ENCODE results near the gene MACIR.

The MACIR gene

DNA sequence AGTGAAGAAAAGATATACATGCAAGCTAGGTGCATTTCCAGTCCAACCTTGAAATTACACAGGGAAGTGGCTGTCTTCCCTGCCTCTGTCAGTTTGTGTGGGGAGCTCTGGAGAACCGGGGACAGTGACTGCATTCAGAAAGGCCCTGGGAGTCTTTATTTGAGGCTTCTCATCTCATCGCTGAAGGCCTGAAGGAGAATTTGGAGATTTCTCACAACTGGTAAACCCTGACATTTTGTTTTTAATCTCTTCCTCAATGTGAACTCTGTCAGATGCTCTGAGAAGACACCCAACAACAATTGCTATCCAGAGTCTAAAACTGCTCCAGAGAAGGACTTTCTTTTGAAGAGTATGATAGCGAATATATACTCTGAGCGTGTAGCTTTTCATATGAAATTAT is 33.0 kb downstream of the MACIR start:
- no peak for DNase-seq (ENCODE audit: low read depth in 3 of 3)

DNA sequence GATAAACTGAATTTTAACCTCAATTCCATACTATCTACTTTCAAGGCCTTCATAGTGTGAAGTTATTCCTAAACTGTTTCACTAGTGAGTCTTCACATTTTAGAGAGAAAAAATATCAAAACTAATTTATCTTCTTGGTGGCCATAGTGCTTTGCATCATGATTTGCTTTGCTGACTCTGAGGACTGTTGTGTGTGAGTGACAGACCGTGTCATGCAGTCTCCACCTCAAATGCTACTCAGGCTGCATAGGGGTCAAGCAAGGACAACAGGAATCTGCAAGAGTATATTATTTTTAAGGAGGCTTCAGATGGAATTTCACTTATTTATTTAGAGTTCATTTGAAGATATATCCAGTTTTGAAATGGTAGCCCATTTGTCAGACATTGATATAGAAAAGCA is 34.5 kb downstream of the MACIR start:
- no peak for DNase-seq (ENCODE audit: low read depth in 3 of 3)

DNA sequence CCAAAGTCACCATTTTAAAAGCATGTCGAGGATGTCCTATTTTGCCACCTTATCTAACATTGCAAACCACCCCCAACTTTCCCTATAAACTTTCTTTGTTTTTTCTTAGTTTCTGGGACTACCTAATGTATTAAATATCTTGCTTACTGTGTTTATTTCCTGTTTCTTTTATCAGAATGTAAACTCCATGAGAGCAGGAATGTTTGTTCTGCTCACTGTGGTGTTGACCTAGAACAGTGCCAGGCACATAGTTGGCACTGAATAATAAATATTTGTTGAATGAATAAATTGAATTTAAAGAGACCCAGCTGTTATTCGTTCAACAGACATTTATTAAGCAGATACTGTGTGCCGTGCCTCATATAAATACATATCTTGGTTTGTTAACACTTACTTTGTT is 35.2 kb downstream of the MACIR start:
- no peak for DNase-seq (ENCODE audit: low read depth in 3 of 3)

DNA sequence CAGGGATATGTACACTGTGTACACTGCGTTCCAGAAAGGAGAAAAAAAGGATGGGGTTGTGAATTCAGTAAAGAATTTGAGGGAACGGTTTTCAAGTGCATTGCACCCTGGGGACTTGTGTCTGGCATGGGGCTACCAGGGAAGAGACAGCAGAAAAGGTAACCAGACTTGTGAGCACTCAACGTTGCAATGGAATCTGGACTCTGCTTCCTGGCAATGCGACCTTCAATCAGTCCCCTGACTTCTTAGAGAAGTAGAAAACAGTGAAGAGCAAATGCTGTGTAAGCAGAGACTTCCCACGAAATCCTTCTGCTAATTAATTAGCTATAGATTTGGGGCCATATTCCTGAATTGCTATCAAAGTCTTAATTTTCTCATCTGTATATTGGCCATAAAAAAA is 36.3 kb downstream of the MACIR start:
- DNase-seq (ENCODE audit: low read depth in 3 of 3), result no peak

DNA sequence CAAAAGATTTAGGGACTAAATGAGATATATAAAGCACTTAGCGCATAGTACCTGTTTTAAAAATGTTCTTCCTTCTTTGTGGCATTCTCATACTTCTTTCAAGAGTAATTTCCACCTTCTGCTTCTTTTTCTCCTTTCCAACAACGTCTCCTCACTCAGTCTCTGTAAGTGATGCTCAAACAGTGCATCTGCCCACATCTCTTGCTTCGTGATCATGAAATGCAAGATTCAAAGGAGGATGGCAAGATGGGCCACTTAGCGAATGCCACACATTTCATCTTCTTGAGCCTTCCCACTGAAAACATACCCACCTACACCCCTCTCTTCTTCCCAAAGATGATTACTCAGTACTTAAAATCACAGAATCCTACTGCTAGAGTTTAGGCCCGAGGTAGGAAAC is 36.9 kb downstream of the MACIR start:
- DNase-seq (ENCODE audit: low read depth in 3 of 3), result no peak

DNA sequence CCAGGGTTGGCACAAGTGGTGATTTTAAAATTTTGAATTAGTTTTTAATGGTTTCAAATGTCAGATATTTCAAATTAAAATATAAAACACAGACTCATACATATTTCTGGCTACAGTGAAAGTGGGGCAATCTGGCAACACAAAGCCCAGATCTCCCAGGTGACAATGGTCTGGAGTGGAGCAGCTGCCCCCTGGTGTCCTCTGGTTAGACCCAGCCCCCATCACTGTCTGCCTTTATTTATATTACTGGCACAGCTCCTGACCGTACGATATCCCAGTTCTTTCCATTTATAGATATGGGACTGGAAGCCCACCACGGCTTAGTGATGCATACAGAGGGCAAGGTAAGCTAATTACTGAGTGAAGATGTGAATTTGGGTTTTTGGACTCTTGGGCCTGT is 37.3 kb downstream of the MACIR start:
- DNase-seq (ENCODE audit: low read depth in 3 of 3), result no peak

DNA sequence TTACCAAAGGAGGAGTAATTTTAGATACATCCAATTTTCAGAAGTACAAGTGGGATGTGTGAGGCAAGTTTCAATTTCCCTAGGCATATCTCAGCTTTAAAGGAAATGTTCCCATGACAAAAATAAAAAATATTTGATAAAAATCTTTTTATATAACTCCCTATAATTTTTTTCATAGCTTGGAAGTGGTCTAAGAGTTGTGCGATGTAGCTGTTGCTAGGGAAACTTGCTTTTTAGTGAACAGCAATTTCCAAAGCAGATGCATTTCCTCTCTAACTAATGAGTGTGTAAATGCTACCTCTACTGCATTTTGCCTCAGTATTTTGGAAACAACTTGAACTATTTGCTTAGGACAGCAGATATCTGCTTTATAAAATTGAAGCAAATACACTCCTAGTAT is 39.6 kb downstream of the MACIR start:
- no peak for DNase-seq (ENCODE audit: low read depth in 3 of 3)

DNA sequence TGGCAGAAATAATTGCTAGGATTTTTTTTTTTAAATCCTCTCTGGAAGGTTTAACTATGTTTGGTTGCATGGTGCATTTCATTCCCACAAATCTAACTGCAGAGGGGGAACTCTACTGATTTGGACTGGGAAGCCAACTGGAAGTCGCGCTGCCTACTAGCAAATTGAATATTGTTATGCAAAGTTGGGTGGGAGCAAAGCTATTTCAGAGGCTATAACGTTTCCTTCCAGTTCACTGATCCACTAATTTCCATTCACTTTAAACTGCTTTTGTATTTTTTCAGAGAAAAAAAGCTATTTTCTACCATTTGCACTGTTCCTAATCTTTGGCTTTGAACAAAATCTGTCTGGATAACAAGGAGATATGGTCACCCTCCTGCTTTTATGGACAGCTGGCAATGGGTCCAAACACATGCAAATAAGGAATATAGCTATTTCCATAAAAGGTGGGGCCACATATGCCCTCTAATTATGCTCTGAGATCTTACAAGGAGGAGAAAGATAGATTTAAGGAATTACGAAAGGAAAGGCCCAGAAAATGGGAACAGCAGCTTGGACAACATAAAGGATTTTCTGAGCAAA is 40.1 kb downstream of the MACIR start:
- no peak for DNase-seq (ENCODE audit: low read depth in 3 of 3)

DNA sequence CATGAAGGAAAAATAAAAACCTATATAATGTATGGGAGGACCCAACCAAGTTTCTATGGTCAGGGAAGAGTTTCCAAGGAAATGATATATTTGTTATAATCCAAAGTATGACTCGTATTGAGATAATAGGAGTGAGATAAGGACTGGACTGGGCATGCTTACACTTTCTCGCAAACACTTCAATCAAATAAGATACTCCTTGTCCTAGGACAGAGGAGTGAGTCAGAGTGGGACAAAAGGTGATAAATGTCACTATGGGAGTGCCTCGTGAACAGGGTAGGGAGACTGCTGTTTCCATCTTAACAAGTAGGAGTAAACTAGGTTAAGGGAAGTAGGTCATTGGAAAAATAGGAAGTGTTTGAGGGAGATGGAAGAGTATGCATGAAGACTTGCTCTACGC is 47.2 kb downstream of the MACIR start:
- no peak for DNase-seq (ENCODE audit: low read depth in 3 of 3)

DNA sequence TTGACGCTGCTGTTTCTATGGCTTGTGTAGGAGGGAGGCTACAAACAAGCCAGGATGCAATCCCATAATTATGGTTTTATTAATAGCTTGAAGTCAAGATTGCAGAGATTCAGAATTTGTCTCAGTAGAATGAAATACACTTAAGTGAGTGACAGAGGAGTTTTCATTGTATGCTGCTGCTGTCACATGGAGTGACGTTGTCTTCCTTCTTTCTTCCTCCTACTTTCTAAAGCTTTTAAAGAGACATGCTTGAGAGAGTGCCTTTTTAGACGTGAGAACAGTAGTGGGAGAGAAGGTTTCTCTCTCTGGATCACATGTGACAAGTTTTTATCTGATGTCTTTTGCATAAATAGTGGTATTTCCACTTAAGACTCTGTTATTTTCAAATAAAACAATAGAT is 48.9 kb downstream of the MACIR start:
- no peak for DNase-seq (ENCODE audit: low read depth in 3 of 3)

DNA sequence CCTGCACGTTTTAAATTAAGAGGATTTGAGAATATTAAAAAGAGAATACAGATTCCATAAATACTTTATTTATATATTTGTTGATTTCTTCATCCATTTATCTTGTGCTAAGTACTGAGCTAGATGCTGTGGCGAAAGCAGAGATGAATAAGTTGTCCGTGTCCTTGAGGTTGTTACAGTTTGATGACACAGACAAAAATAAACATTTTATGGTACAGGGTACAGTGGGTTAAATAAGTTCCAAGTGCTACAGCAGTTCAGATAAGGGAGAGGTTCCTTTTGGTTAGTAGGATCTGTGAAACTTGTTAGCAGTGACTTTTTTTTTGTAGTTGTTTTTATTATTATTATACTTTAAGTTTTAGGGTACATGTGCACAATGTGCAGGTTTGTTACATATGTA is 50.2 kb downstream of the MACIR start:
- no peak for DNase-seq (ENCODE audit: low read depth in 3 of 3)

DNA sequence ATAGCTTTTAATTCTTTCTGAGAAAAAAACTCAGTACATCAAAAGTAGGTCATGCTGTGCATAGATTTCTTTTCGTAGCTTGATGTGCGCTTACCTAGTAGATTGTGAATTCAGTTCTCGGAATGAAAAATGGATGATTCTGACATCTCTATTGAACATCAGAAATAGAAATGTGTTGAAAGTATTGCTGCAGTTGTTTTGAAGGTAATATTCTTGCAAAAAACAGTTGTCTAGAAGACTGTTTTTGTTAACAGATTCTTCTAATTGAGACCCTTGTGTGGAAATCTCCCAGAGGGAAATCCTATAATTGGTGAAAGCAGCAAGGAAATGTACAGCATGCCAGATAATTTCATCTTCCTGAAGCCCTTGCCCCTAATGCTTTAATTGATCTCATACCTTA is 54.5 kb downstream of the MACIR start:
- no peak for DNase-seq (ENCODE audit: low read depth in 3 of 3)

DNA sequence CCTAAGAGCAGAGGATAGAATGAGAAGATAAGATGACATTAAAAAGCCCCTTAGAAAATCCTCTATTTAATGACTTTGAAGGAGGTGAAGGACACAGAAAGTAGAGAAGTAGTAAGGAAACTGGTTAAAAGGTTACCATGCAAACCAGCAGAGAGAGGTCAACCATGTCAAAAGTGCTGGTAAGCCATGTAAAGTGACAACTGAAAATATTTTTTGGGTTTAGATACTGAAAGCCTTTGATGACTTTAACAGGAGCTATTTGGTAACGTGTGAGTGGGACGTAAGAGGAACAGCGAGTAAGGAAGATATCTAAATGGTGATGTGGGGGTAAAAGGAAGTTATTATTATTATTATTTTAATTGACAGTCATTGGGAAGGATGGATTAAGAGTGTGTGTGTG is 56.9 kb downstream of the MACIR start:
- no peak for DNase-seq (ENCODE audit: low read depth in 3 of 3)

DNA sequence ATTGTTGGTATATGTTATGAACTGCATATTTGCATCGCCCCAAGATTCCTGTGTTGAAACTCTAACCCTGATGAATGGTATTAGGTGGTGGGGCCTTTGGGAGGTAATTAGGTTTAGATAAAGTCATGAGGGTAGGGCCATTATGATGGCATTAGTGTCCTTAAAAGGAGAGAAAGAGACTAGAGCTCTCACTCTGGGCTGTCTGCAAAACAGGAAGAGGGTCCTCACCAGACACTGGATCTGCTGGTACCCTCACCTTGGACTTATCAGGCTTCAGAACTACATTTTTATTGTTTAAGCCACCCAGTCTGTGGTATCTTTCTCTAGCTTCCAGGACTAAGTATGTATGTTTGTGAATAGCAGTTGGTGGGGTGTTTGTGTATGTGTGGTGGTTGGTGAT is 68.9 kb downstream of the MACIR start:
- DNase-seq (ENCODE audit: low read depth in 3 of 3), result no peak

DNA sequence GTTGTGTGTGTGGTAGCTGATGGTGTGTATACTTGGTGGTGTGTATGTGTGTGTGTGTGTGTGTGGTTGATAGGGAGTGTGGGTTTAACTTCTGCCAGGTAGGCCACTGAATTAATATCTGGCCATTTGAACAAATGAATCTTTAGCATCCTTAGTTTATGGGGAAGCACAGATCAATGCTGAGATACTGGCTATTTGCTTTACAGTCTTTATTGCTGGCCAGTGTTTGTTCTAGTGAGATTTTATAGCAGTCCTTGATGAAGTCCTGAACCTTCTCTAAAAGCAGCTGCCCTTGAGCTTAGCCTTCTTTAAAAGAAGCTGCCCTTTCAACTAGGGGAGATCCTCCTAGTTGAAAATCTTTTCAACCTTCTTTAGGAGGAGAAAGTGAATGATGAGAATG is 69.3 kb downstream of the MACIR start:
- DNase-seq (ENCODE audit: low read depth in 3 of 3), result no peak

Data from stimulated activated CD4-positive, alpha-beta T cell treated with anti-CD3 and anti-CD28 coated beads, TNF-alpha, amount 100 ng/mL, for 4 hours (primary cell).